GM12878 (cell line): Measurements from ENCODE around the gene PCK1. TPM values are rescaled to one million over a fixed set of nuclear protein-coding genes. Genes with fewer than 3 reads are reported as not detected.

Experiments
- ATAC-seq: fragments of 200-7000 bp; cut with Tn5 transposase; 3 replicates; pipeline ENCODE4 v1.9.1; 2020; ENCODE audit warnings: mild to moderate bottlenecking, moderate library complexity
- BruUV-seq: library from RNA; stranded (reverse); fragments of 400-500 nt; replicated peaks from 2 replicates; lab custom pipeline; 2021; lab: Mats Ljungman, UMichigan
- CTCF ChIA-PET: fragments of 300-600 bp; sonication (Branson Sonifier 250); formaldehyde crosslinking; extraction: SDS; loops from one replicate; lab custom pipeline; 2021; ENCODE audit warnings: inconsistent platforms; lab: Yijun Ruan, JAX
- POLR2A ChIA-PET: fragments of 350-600 bp; formaldehyde crosslinking; extraction: SDS; loops from one replicate; lab custom pipeline; 2021; ENCODE audit warnings: inconsistent platforms; lab: Charles Lee
- RAD21 ChIA-PET: fragments of 300-600 bp; sonication (Branson Sonifier 250); formaldehyde crosslinking; loops from one replicate; lab custom pipeline; 2023; ENCODE audit warnings: antibody characterized with exemption; ENCODE audit not compliant: unreplicated experiment; lab: Charles Lee
- SMC1A ChIA-PET: fragments of 300-600 bp; sonication (Branson Sonifier 250); formaldehyde crosslinking; loops from one replicate; lab custom pipeline; 2023; ENCODE audit not compliant: unreplicated experiment, uncharacterized antibody; lab: Charles Lee
- DNase-seq: peaks from one replicate; pipeline ENCODE4 v3.0.0-alpha.2; 2011; ENCODE audit warnings: low read depth, low spot score
- FAIRE-seq: peaks from 3 replicates; lab custom pipeline; 2011; peaks lifted over from hg19 to GRCh38; lab: Jason Lieb, UNC
- H2AFZ ChIP-seq: 2 replicates; pipeline ENCODE4 v1.6.0; 2011; ENCODE audit warnings: low read depth, low read length, control low read depth; ENCODE audit not compliant: control insufficient read depth
- H3K27ac ChIP-seq: 2 replicates; pipeline ENCODE4 v1.5.1; 2011; ENCODE audit warnings: control low read depth; ENCODE audit not compliant: control insufficient read depth, insufficient read depth
- H3K27me3 ChIP-seq, 2 experiments: replicated peaks in 1 of 2; 2 replicates each; pipeline versions ENCODE4 v1.6.0 to v1.6.1; 2011; ENCODE audit warnings: low read length in 1 of 2; ENCODE audit not compliant: control insufficient read depth in 2 of 2, insufficient read depth in 2 of 2
- H3K36me3 ChIP-seq, 2 experiments: 2 replicates each; pipeline ENCODE4 v1.5.1; 2011; ENCODE audit warnings: low read length in 1 of 2; ENCODE audit not compliant: control insufficient read depth in 2 of 2, insufficient read depth in 2 of 2
- H3K4me1 ChIP-seq: 2 replicates; pipeline ENCODE4 v1.6.1; 2011; ENCODE audit warnings: mild to moderate bottlenecking, low read length, moderate library complexity, mixed read lengths; ENCODE audit not compliant: control insufficient read depth, insufficient read depth
- H3K4me2 ChIP-seq: 2 replicates; pipeline ENCODE4 v1.6.0; 2011; ENCODE audit warnings: control low read depth; ENCODE audit not compliant: control insufficient read depth, insufficient read depth
- H3K4me3 ChIP-seq: fragments of 200-600 bp; sonication (generic); 2 replicates; pipeline ENCODE4 v1.5.1; 2016
- H3K79me2 ChIP-seq: 2 replicates; pipeline ENCODE4 v1.6.0; 2011; ENCODE audit warnings: low read length; ENCODE audit not compliant: control insufficient read depth, insufficient read depth
- H3K9ac ChIP-seq: 2 replicates; pipeline ENCODE4 v1.8.0; 2011; ENCODE audit warnings: low read length, control low read depth, mixed read lengths; ENCODE audit not compliant: control insufficient read depth, insufficient read depth
- H3K9me3 ChIP-seq: replicated peaks from 3 replicates; pipeline ENCODE4 v1.5.1; 2011; ENCODE audit warnings: mild to moderate bottlenecking, low read length; ENCODE audit not compliant: control insufficient read depth, insufficient read depth
- H4K20me1 ChIP-seq: 2 replicates; pipeline ENCODE4 v1.6.0; 2011; ENCODE audit not compliant: control insufficient read depth, insufficient read depth
- ASH2L ChIP-seq: fragments of 300-600, 200-600 bp; sonication (generic); IDR thresholded peaks from 2 replicates; pipeline ENCODE4 v1.6.1; 2017; ENCODE audit warnings: low read depth, mild to moderate bottlenecking, borderline replicate concordance
- CREB1 ChIP-seq: IDR thresholded peaks from 2 replicates; pipeline ENCODE4 v1.6.1; 2012; ENCODE audit warnings: low read depth, mild to moderate bottlenecking, inconsistent platforms
- EGR1 ChIP-seq, 2 experiments: IDR thresholded peaks; 1 replicate in 1 of 2; 2 replicates in 1 of 2; pipeline ENCODE4 v1.6.1; 2011 to 2012; ENCODE audit warnings: low read depth in 2 of 2, low read length in 2 of 2, borderline replicate concordance in 1 of 2, mild to moderate bottlenecking in 1 of 2, moderate library complexity in 1 of 2
- FOXM1 ChIP-seq: IDR thresholded peaks from 2 replicates; pipeline ENCODE4 v1.6.1; 2012; ENCODE audit warnings: low read depth, mild to moderate bottlenecking, inconsistent platforms, low read length, moderate library complexity
- KAT2A ChIP-seq: conservative IDR thresholded peaks from 2 replicates; pipeline ENCODE4 v1.6.1; 2011; ENCODE audit warnings: low read depth, low read length; ENCODE audit not compliant: control insufficient read depth
- MTA2 ChIP-seq: fragments of 450-650 bp; IDR thresholded peaks from 2 replicates; pipeline ENCODE4 v1.6.1; 2016; ENCODE audit warnings: low read depth, mild to moderate bottlenecking, moderate library complexity
- NRF1 ChIP-seq: conservative IDR thresholded peaks from 2 replicates; pipeline ENCODE4 v1.6.1; 2011; ENCODE audit warnings: mild to moderate bottlenecking, low read depth, low read length, improper control_type of control experiment
- PML ChIP-seq: IDR thresholded peaks from 2 replicates; pipeline ENCODE4 v1.6.1; 2012; ENCODE audit warnings: low read length, inconsistent platforms
- STAT1 ChIP-seq: fragments of 450-650 bp; conservative IDR thresholded peaks from 2 replicates; pipeline ENCODE4 v1.6.1; 2014; ENCODE audit warnings: antibody characterized with exemption, mild to moderate bottlenecking
- WRNIP1 ChIP-seq: IDR thresholded peaks from 2 replicates; pipeline ENCODE4 v1.6.1; 2011; ENCODE audit warnings: low read depth, low read length, improper control_type of control experiment, borderline replicate concordance
- ZNF24 ChIP-seq: fragments of 450-650 bp; IDR thresholded peaks from 2 replicates; pipeline ENCODE4 v1.6.1; 2017; ENCODE audit warnings: antibody characterized with exemption, mild to moderate bottlenecking
- ZNF384 ChIP-seq: IDR thresholded peaks from 2 replicates; pipeline ENCODE4 v1.6.1; 2012; ENCODE audit warnings: low read depth, mild to moderate bottlenecking, low read length, improper control_type of control experiment, borderline replicate concordance
- ZZZ3 ChIP-seq: IDR thresholded peaks from 2 replicates; pipeline ENCODE4 v1.6.1; 2011; ENCODE audit warnings: low read depth; ENCODE audit not compliant: control insufficient read depth, insufficient read length
- WGBS: methylation state at CpG from one replicate; pipeline ENCODE4 v1.1.6; 2016; ENCODE audit warnings: low lambda C conversion rate; ENCODE audit not compliant: insufficient replicate concordance, insufficient coverage; ENCODE audit errors: missing lambda C conversion rate; 5-methylcytosine and 5-hydroxymethylcytosine counted together
- in situ Hi-C: fragments of 300-500 bp; cut with MboI; formaldehyde crosslinking; loops from 9 replicates; pipeline ENCODE4 v1.14.3; 2018; ENCODE audit warnings: mixed read lengths
- intact Hi-C: fragments of 100-400 bp; cut with micrococcal nuclease; formaldehyde crosslinking; loops from one replicate; pipeline ENCODE4 v1.14.2; 2022; ENCODE audit not compliant: unreplicated experiment
- polyA plus RNA-seq, 11 experiments: library from polyadenylated mRNA; depleted of rRNA in 4 of 11; unstranded in 6 of 11; stranded (reverse) in 5 of 11; fragments of >200 nt; fragmentation: Nextera tagmentation in 4 of 11; fragmentation: Illumina TruSeq in 1 of 11; extraction: Ambion mirVana in 4 of 11; extraction: Trizol in 1 of 11; gene quantifications; 1 replicate in 1 of 11; 2 replicates in 10 of 11; pipeline versions ENCODE4 v1.2.1 to v1.2.3, GENCODE V29; 2011 to 2016; ENCODE audit warnings: inconsistent platforms in 2 of 11, missing spikeins in 2 of 11, low read depth in 1 of 11
- total RNA-seq, 4 experiments: library from RNA; depleted of rRNA in 3 of 4; stranded (reverse); fragments of >200 nt in 3 of 4; fragmentation: Illumina TruSeq in 1 of 4; extraction: Trizol in 1 of 4; gene quantifications; 2 replicates each; pipeline versions ENCODE4 v1.2.1 to v1.2.3, GENCODE V29; 2013 to 2021
- TF ChIP-seq, protein P1 (sequence below): IDR thresholded peaks from 2 replicates; pipeline ENCODE4 v1.6.1; 2011; ENCODE audit warnings: low read depth, low read length, improper control_type of control experiment, borderline replicate concordance

PCK1 gene
- total and polyA plus RNA-seq, 10 of the 15 experiments (the other 5 are each of a cell fraction or from before 2014, with no cell fraction given): 0.02 to 0.33 (median 0.09) TPM; not detected in 5

DNA sequence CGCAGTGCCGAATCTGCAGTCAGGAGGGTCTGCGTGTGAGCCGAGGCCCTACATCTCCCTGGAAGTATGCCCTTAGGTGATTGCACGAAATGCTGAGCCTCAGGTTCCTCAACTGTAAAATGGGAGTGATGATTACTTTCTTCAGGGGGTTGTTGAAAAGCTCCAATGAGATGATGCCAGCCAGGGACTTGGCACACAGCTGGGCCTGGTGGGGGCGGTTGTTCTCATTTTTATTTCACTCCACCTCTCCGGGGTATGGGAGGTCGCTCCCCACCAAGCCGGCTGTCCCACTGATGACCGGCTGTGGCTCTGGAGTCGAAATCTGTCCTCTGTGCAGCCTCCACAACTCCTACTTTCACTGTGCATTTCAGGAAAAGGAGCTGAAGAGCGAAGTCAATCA, 8.1 kb downstream of the PCK1 start:
- H3K9ac ChIP-seq: no peak overlapping the region
- no peak overlapping the region for H3K27ac ChIP-seq
- BruUV-seq: no TSS peak
- no peaks in the 10 kb centered on the region for H3K9me3 ChIP-seq
- POLR2A ChIA-PET: no interaction called here
- intact Hi-C loops: no loop called here
- H2AFZ ChIP-seq: no peak overlapping the region
- DNase-seq: no peak
- RAD21 ChIA-PET: no interaction called here
- SMC1A ChIA-PET: no interaction called here
- peaks cover 0 to 6% of the 10 kb centered on the region in 2 experiments; a peak in 3 of 4 replicates for H3K27me3 ChIP-seq
- no peaks in the 10 kb centered on the region for H3K4me1 ChIP-seq
- no peak for TF ChIP-seq PML
- H3K79me2 ChIP-seq: no peaks in the 10 kb centered on the region
- no peak for FAIRE-seq
- CTCF ChIA-PET: no interaction called here
- in situ Hi-C loops: no loop called here
- no peaks in the 10 kb centered on the region for H3K36me3 ChIP-seq
- no peaks in the 10 kb centered on the region for H4K20me1 ChIP-seq
- no peak overlapping the region for H3K4me2 ChIP-seq
- no peak overlapping the region for H3K4me3 ChIP-seq
- 47% methylated on average over 12 of the region's 12 CpGs for WGBS
- no peak for ATAC-seq

DNA sequence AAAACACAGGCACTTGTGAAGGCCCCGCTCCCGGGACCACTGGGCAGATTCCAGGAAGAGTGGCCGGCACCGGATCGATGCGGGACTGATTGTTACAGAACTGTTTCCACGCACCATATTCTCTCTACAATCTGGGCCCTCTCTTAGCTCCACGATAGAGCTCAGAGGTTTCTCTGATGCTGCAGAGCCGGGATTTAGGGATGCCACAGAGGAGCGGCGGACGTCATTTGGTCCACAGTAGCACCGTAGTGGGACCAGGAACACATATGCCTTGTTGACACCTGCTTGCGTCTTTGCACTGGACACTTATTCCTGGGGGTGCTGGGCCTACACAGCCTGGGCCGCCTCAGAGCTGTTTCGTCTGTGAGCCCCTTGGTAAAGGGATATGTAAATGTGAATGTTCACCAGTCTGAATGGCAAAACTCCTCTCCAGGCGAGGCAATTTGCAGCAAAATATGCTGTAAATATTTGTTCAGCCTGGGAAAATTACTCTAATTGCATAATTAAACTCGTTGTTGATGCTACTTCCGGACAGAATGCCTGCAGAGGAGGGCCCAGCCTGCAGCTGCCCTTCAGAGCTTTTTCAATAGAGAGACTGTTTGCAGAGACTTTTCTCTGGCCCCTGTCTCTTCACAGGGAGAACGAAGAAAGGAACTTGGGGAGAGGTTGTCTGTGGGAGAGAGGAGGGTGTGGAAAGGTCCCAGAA, 9.4 kb downstream of the PCK1 start:
- Histone ChIP-seq H3K27ac (no peak overlapping the region), H4K20me1 (no peaks in the 10 kb centered on the region), H3K27me3 (peaks cover 0 to 6% of the 10 kb centered on the region in 2 experiments; a peak in 3 of 4 replicates), H3K4me2 (no peak overlapping the region), H3K4me1 (no peaks in the 10 kb centered on the region), H3K9me3 (no peaks in the 10 kb centered on the region), H3K79me2 (no peaks in the 10 kb centered on the region), H2AFZ (no peak overlapping the region), H3K4me3 (no peak overlapping the region), H3K9ac (no peak overlapping the region), H3K36me3 (no peaks in the 10 kb centered on the region)
- intact Hi-C loops: no loop called here
- no TSS peak for BruUV-seq
- FAIRE-seq (no peak), DNase-seq (no peak), ATAC-seq (no peak)
- ChIA-PET RAD21 (no interaction called here), CTCF (no interaction called here), SMC1A (no interaction called here), POLR2A (no interaction called here)
- WGBS: 29% methylated on average over 20 of the region's 20 CpGs
- TF ChIP-seq ZZZ3: no peak
- no peak for TF ChIP-seq ASH2L
- TF ChIP-seq WRNIP1: no peak
- TF ChIP-seq MTA2: no peak
- TF ChIP-seq ZNF384: no peak
- TF ChIP-seq EGR1 (IDR thresholded peaks at IDR 0.05; ENCODE audit: borderline replicate concordance in 1 of 2, low read depth in 2 of 2, low read length in 2 of 2): no peak
- TF ChIP-seq, protein P1, sequence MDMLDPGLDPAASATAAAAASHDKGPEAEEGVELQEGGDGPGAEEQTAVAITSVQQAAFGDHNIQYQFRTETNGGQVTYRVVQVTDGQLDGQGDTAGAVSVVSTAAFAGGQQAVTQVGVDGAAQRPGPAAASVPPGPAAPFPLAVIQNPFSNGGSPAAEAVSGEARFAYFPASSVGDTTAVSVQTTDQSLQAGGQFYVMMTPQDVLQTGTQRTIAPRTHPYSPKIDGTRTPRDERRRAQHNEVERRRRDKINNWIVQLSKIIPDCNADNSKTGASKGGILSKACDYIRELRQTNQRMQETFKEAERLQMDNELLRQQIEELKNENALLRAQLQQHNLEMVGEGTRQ: no peak
- TF ChIP-seq KAT2A: no peak
- no peak for TF ChIP-seq ZNF24
- TF ChIP-seq NRF1: no peak
- TF ChIP-seq STAT1: no peak
- TF ChIP-seq FOXM1: no peak
- TF ChIP-seq CREB1: no peak
- in situ Hi-C loops: no loop called here
